ENCODE results near the gene C2orf42. TPM values are rescaled to one million over a fixed set of nuclear protein-coding genes. Genes with fewer than 3 reads are reported as not detected.

Gene C2orf42
- total RNA-seq, 1 experiment from 2014 or later, result 6.8 TPM

DNA sequence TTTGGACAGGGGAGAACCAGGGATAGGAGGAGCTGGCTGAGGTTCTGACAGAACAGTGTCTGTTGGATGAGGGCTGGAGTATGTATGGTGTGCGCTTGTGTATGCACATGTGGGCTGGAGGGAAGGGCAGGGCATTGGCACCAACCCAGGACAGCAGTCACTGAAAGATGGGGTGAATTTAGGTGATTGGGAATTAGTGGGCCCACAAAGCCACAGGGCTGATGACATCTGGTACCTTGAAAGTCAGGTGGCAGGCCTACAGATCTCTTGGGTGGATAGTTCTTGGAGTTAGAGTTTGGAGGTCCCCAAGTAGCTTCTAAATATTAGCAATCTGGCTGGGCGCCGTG is 45.7 kb downstream of the C2orf42 start:
- TF ChIP-seq NR2C2 (CRISPR knock-in tag; IDR thresholded peaks at IDR 0.05), result no peak
- no peak for TF ChIP-seq SOX15 (CRISPR knock-in tag; IDR thresholded peaks at IDR 0.05)
- no peak for TF ChIP-seq KAT7 (CRISPR knock-in tag; IDR thresholded peaks at IDR 0.05; ENCODE audit: borderline replicate concordance)
- no peak for TF ChIP-seq TEAD1 (CRISPR knock-in tag; IDR thresholded peaks at IDR 0.05)
- TF ChIP-seq, protein P1, sequence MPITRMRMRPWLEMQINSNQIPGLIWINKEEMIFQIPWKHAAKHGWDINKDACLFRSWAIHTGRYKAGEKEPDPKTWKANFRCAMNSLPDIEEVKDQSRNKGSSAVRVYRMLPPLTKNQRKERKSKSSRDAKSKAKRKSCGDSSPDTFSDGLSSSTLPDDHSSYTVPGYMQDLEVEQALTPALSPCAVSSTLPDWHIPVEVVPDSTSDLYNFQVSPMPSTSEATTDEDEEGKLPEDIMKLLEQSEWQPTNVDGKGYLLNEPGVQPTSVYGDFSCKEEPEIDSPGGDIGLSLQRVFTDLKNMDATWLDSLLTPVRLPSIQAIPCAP (CRISPR knock-in tag; IDR thresholded peaks at IDR 0.05), result no peak
- no peak for TF ChIP-seq ZBTB21 (CRISPR knock-in tag; IDR thresholded peaks at IDR 0.05; ENCODE audit: borderline replicate concordance)
- TF ChIP-seq, protein P2, sequence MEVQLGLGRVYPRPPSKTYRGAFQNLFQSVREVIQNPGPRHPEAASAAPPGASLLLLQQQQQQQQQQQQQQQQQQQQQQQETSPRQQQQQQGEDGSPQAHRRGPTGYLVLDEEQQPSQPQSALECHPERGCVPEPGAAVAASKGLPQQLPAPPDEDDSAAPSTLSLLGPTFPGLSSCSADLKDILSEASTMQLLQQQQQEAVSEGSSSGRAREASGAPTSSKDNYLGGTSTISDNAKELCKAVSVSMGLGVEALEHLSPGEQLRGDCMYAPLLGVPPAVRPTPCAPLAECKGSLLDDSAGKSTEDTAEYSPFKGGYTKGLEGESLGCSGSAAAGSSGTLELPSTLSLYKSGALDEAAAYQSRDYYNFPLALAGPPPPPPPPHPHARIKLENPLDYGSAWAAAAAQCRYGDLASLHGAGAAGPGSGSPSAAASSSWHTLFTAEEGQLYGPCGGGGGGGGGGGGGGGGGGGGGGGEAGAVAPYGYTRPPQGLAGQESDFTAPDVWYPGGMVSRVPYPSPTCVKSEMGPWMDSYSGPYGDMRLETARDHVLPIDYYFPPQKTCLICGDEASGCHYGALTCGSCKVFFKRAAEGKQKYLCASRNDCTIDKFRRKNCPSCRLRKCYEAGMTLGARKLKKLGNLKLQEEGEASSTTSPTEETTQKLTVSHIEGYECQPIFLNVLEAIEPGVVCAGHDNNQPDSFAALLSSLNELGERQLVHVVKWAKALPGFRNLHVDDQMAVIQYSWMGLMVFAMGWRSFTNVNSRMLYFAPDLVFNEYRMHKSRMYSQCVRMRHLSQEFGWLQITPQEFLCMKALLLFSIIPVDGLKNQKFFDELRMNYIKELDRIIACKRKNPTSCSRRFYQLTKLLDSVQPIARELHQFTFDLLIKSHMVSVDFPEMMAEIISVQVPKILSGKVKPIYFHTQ (CRISPR knock-in tag; IDR thresholded peaks at IDR 0.05), result no peak
- TF ChIP-seq, protein P3, sequence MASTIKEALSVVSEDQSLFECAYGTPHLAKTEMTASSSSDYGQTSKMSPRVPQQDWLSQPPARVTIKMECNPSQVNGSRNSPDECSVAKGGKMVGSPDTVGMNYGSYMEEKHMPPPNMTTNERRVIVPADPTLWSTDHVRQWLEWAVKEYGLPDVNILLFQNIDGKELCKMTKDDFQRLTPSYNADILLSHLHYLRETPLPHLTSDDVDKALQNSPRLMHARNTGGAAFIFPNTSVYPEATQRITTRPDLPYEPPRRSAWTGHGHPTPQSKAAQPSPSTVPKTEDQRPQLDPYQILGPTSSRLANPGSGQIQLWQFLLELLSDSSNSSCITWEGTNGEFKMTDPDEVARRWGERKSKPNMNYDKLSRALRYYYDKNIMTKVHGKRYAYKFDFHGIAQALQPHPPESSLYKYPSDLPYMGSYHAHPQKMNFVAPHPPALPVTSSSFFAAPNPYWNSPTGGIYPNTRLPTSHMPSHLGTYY (CRISPR knock-in tag; IDR thresholded peaks at IDR 0.05), result no peak
- no peak for TF ChIP-seq SMAD3 (CRISPR knock-in tag; IDR thresholded peaks at IDR 0.05; ENCODE audit: borderline replicate concordance)
- TF ChIP-seq ZNF416 (CRISPR knock-in tag; IDR thresholded peaks at IDR 0.05), result no peak
- TF ChIP-seq, protein P4, sequence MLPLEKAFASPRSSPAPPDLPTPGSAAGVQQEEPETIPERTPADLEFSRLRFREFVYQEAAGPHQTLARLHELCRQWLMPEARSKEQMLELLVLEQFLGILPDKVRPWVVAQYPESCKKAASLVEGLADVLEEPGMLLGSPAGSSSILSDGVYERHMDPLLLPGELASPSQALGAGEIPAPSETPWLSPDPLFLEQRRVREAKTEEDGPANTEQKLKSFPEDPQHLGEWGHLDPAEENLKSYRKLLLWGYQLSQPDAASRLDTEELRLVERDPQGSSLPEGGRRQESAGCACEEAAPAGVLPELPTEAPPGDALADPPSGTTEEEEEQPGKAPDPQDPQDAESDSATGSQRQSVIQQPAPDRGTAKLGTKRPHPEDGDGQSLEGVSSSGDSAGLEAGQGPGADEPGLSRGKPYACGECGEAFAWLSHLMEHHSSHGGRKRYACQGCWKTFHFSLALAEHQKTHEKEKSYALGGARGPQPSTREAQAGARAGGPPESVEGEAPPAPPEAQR (CRISPR knock-in tag; IDR thresholded peaks at IDR 0.05), result no peak
- TF ChIP-seq, protein P5, sequence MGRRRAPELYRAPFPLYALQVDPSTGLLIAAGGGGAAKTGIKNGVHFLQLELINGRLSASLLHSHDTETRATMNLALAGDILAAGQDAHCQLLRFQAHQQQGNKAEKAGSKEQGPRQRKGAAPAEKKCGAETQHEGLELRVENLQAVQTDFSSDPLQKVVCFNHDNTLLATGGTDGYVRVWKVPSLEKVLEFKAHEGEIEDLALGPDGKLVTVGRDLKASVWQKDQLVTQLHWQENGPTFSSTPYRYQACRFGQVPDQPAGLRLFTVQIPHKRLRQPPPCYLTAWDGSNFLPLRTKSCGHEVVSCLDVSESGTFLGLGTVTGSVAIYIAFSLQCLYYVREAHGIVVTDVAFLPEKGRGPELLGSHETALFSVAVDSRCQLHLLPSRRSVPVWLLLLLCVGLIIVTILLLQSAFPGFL (CRISPR knock-in tag; IDR thresholded peaks at IDR 0.05; ENCODE audit: borderline replicate concordance), result no peak
- no peak for TF ChIP-seq FOXJ3 (CRISPR knock-in tag; IDR thresholded peaks at IDR 0.05; ENCODE audit: borderline replicate concordance)
- Mint-ChIP-seq H3K27me3 (ENCODE audit: low read depth) (no peaks in the 10 kb centered on the region), H3K27ac (no peak overlapping the region), H3K9me3 (peaks cover 10% of the 10 kb centered on the region), H3K4me1 (peaks cover 29% of the 10 kb centered on the region), H3K36me3 (peaks cover 16% of the 10 kb centered on the region), H3K4me3 (no peak overlapping the region)
- ATAC-seq (no peak), DNase-seq (ENCODE audit: low spot score) (no peak)
- ChIA-PET CTCF (interaction anchor here (0.7 to 2.5 kb wide), 3 partner anchors 12 to 231 kb away, joined by 3 to 12 read pairs (median 3); partner anchors contain the start of gene MXD1), POLR2A (interaction anchor here (0.6 to 4.9 kb wide), 3 partner anchors 60 to 112 kb away, joined by 3 to 59 read pairs (median 3); no protein-coding TSS in a partner anchor)

DNA sequence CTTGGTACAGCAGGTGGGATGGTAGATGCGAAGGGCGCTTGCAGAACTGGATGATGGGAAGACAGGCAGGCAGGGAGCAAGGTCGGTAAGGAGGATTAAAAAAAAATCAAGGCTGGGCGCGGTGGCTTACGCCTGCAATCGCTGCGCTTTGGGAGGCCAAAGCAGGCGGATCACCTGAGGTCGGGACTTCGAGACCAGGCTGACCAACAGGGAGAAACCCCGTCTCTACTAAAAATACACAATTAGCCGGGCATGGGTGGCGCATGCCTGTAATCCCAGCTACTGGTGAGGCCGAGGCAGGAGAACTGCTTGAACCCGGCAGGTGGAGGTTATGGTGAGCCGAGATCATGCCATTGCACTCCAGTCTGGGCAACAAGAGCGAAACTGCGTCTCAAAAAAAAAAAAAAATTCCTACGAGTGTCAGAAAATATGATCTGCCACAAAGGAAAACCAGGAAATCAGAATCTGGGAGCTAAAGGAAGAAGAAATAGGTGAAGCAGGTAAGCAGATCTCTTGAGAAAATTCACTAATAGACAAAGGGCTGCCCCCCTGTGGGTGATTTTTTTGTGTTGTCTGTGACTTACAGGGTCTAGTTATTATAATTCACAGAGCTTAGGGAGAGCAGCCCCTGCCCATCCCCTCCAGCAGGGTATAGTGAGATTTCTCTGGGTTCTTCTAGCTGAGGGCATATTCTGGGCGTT is 46.2 kb downstream of the C2orf42 start:
- Mint-ChIP-seq H3K4me1 (peaks cover 34% of the 10 kb centered on the region), H3K4me3 (no peak overlapping the region), H3K9me3 (peaks cover 10% of the 10 kb centered on the region), H3K27me3 (ENCODE audit: low read depth) (no peaks in the 10 kb centered on the region), H3K27ac (peak overlapping the region; percentile 90; the same call in 1 of the 2 replicates), H3K36me3 (peaks cover 11% of the 10 kb centered on the region)
- ChIA-PET POLR2A (interaction anchor here (0.7 to 4.9 kb wide), 4 partner anchors 21 to 113 kb away, joined by 3 to 60 read pairs (median 44); no protein-coding TSS in a partner anchor), CTCF (interaction anchor here (0.7 to 2.5 kb wide), 3 partner anchors 12 to 230 kb away, joined by 3 to 12 read pairs (median 3); partner anchors contain the start of gene MXD1)
- no peak for DNase-seq (ENCODE audit: low spot score)
- no peak for ATAC-seq
- TF ChIP-seq, protein P6, sequence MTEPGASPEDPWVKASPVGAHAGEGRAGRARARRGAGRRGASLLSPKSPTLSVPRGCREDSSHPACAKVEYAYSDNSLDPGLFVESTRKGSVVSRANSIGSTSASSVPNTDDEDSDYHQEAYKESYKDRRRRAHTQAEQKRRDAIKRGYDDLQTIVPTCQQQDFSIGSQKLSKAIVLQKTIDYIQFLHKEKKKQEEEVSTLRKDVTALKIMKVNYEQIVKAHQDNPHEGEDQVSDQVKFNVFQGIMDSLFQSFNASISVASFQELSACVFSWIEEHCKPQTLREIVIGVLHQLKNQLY (CRISPR knock-in tag; IDR thresholded peaks at IDR 0.05), result no peak
- TF ChIP-seq ZNF121 (CRISPR knock-in tag; IDR thresholded peaks at IDR 0.05), result no peak
- no peak for TF ChIP-seq OVOL2 (CRISPR knock-in tag; IDR thresholded peaks at IDR 0.05; ENCODE audit: borderline replicate concordance)
- TF ChIP-seq, protein P2 (CRISPR knock-in tag; IDR thresholded peaks at IDR 0.05), result no peak
- no peak for TF ChIP-seq TEAD4 (CRISPR knock-in tag; IDR thresholded peaks at IDR 0.05)
- TF ChIP-seq GABPB1 (CRISPR knock-in tag; IDR thresholded peaks at IDR 0.05), result no peak
- TF ChIP-seq NR2C2 (CRISPR knock-in tag; IDR thresholded peaks at IDR 0.05), result no peak
